SK-N-MC (cell line): ENCODE measurements around the gene PDE11A.

Experiments
- EZH2 ChIP-seq: fragments of 200-600 bp; sonication (generic); IDR thresholded peaks from one replicate; pipeline ENCODE4 v1.6.1; 2017; ENCODE audit warnings: antibody characterized with exemption
- FOXP2 ChIP-seq: optimal IDR thresholded peaks from 2 replicates; pipeline ENCODE3; 2011; ENCODE audit warnings: mild to moderate bottlenecking, moderate library complexity; ENCODE audit not compliant: insufficient read depth; ENCODE audit errors: extremely low read length, control extremely low read depth
- POLR2AphosphoS5 ChIP-seq: IDR thresholded peaks from 2 replicates; pipeline ENCODE4 v1.6.1; 2012; ENCODE audit warnings: mild to moderate bottlenecking, low read depth, low read length, borderline replicate concordance

DNA sequence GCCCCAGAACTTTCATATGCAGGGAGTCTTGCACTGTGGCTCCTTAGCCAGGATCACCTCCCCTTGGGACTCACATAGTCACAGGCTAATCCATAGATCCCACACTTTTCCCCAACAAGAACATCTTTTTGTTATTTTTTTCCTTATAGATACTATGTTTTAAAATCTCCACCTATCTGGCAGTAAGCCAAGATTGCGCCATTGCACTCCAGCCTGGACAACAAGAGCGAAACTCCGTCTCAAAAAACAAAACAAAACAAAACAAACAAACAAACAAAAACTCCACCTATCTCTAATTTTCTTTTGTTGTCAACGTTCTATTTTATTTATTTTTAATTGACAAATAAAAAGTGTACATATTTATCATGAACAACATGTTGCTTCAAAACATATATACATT lies 141.7 kb downstream of the PDE11A start:
- TF ChIP-seq POLR2AphosphoS5: no peak
- TF ChIP-seq EZH2: no peak
- no peak for TF ChIP-seq FOXP2
